ENCODE results near the gene DDX10. TPM values are rescaled to one million over a fixed set of nuclear protein-coding genes. Genes with fewer than 3 reads are reported as not detected.

DDX10 gene
- polyA plus RNA-seq, 1 donor (not counting 4 experiments of a cell fraction or from before 2014, with no cell fraction given), result 32.3 TPM

- Histone ChIP-seq H2AFZ (ENCODE audit: control insufficient read depth, low read length) (no peak overlapping the region), H3K79me2 (ENCODE audit: control insufficient read depth, insufficient read depth, low read length) (no peaks in the 10 kb centered on the region), H3K9ac (ENCODE audit: control insufficient read depth, extremely low read depth, insufficient read depth, low read length) (no peak overlapping the region), H3K4me2 (ENCODE audit: control insufficient read depth, extremely low read depth, insufficient read depth, low read depth, low read length) (no peak overlapping the region), H3K9me3 (ENCODE audit: control insufficient read depth, low read depth, low read length) (no peaks in the 10 kb centered on the region), H3K27me3 (ENCODE audit: control insufficient read depth, extremely low read depth, insufficient read depth, low read length) (no peaks in the 10 kb centered on the region), H3K4me3 (ENCODE audit: control insufficient read depth in 2 of 3, extremely low read depth in 1 of 3, insufficient read depth in 2 of 3, low read depth in 1 of 3, low read length in 3 of 3) (no peak overlapping the region), H3K27ac (ENCODE audit: control insufficient read depth, insufficient read depth, low read length) (no peak overlapping the region), H4K20me1 (ENCODE audit: control insufficient read depth, extremely low read depth, insufficient read depth, low read length) (no peaks in the 10 kb centered on the region), H3K9me1 (ENCODE audit: control insufficient read depth, extremely low read depth, insufficient read depth, low read length) (no peaks in the 10 kb centered on the region), H3K4me1 (ENCODE audit: control insufficient read depth, extremely low read depth, insufficient read depth, low read length) (peaks cover 22% of the 10 kb centered on the region), H3K36me3 (ENCODE audit: control insufficient read depth in 2 of 2, extremely low read depth in 1 of 2, insufficient read depth in 2 of 2, low read length in 2 of 2) (no peaks in the 10 kb centered on the region)
- DNase-seq (ENCODE audit: low read depth, low spot score), result no peak
- dilution Hi-C loops (cut with MboI; ENCODE audit: extremely low pct_ligation_motif_present, low sequenced_read_pairs), result no loop called here
- FAIRE-seq, result no peak
- TF ChIP-seq EZH2 (IDR thresholded peaks at IDR 0.05; ENCODE audit: low read length) (no peak), CTCF (optimal IDR thresholded peaks at IDR 0.05 in 1 of 3, IDR thresholded peaks at IDR 0.05 in 1 of 3, conservative IDR thresholded peaks at IDR 0.05 in 1 of 3; ENCODE audit: extremely low read depth in 1 of 3, insufficient read depth in 2 of 3, low read length in 3 of 3) (no peak)
Measured at GRCh38 chr11:108961095-108961494, 296.2 kb downstream of the DDX10 start.

GRCh38 chr11:108963118-108963517 lies 298.2 kb downstream of the DDX10 start:
- no peak overlapping the region for H3K4me3 ChIP-seq (ENCODE audit: control insufficient read depth in 2 of 3, extremely low read depth in 1 of 3, insufficient read depth in 2 of 3, low read depth in 1 of 3, low read length in 3 of 3)
- H2AFZ ChIP-seq (ENCODE audit: control insufficient read depth, low read length), result no peak overlapping the region
- H3K9ac ChIP-seq (ENCODE audit: control insufficient read depth, extremely low read depth, insufficient read depth, low read length), result no peak overlapping the region
- H3K4me2 ChIP-seq (ENCODE audit: control insufficient read depth, extremely low read depth, insufficient read depth, low read depth, low read length), result no peak overlapping the region
- H4K20me1 ChIP-seq (ENCODE audit: control insufficient read depth, extremely low read depth, insufficient read depth, low read length), result no peaks in the 10 kb centered on the region
- H3K4me1 ChIP-seq (ENCODE audit: control insufficient read depth, extremely low read depth, insufficient read depth, low read length), result peaks cover 19% of the 10 kb centered on the region
- H3K9me3 ChIP-seq (ENCODE audit: control insufficient read depth, low read depth, low read length), result no peaks in the 10 kb centered on the region
- dilution Hi-C loops (cut with MboI; ENCODE audit: extremely low pct_ligation_motif_present, low sequenced_read_pairs), result no loop called here
- FAIRE-seq, result no peak
- no peaks in the 10 kb centered on the region for H3K36me3 ChIP-seq (ENCODE audit: control insufficient read depth in 2 of 2, extremely low read depth in 1 of 2, insufficient read depth in 2 of 2, low read length in 2 of 2)
- H3K27me3 ChIP-seq (ENCODE audit: control insufficient read depth, extremely low read depth, insufficient read depth, low read length), result no peaks in the 10 kb centered on the region
- no peaks in the 10 kb centered on the region for H3K9me1 ChIP-seq (ENCODE audit: control insufficient read depth, extremely low read depth, insufficient read depth, low read length)
- TF ChIP-seq EZH2 (IDR thresholded peaks at IDR 0.05; ENCODE audit: low read length), result no peak
- TF ChIP-seq CTCF (optimal IDR thresholded peaks at IDR 0.05 in 1 of 3, IDR thresholded peaks at IDR 0.05 in 1 of 3, conservative IDR thresholded peaks at IDR 0.05 in 1 of 3; ENCODE audit: extremely low read depth in 1 of 3, insufficient read depth in 2 of 3, low read length in 3 of 3), result no peak
- no peak overlapping the region for H3K27ac ChIP-seq (ENCODE audit: control insufficient read depth, insufficient read depth, low read length)
- H3K79me2 ChIP-seq (ENCODE audit: control insufficient read depth, insufficient read depth, low read length), result no peaks in the 10 kb centered on the region
- no peak for DNase-seq (ENCODE audit: low read depth, low spot score)
